Kidney (tissue), 14 donors: ENCODE data around the gene NUFIP1. TPM values are rescaled to one million over a fixed set of nuclear protein-coding genes. Genes with fewer than 3 reads are reported as not detected.
"Not testable (repeated sequence)": the region's sequence is repeated elsewhere in the genome, so short reads cannot be mapped to it uniquely, and the experiment has no call there.

ENCODE experiments used
- DNase-seq, 5 donors: peaks; one replicate each; pipeline ENCODE4 v3.0.0-alpha.2; 2013 to 2020
- FAIRE-seq: peaks from 2 replicates; lab custom pipeline; 2012; peaks lifted over from hg19 to GRCh38; lab: Jason Lieb, UNC
- H3K27ac ChIP-seq, 2 donors: one replicate each; pipeline ENCODE4 v1.7.0; 2013; ENCODE audit warnings: low read depth in 2 of 2, low read length in 2 of 2, inconsistent platforms in 1 of 2
- H3K27me3 ChIP-seq: one replicate; pipeline ENCODE4 v1.7.1; 2013; ENCODE audit warnings: low read length, inconsistent platforms; ENCODE audit not compliant: control insufficient read depth, insufficient read depth
- H3K36me3 ChIP-seq, 3 donors: one replicate each; pipeline versions ENCODE4 v1.7.0 to v1.7.1; 2013; ENCODE audit warnings: low read length in 3 of 3, control low read depth in 1 of 3, inconsistent platforms in 1 of 3; ENCODE audit not compliant: insufficient read depth in 3 of 3, control insufficient read depth in 2 of 3
- H3K4me1 ChIP-seq, 3 donors: one replicate each; pipeline versions ENCODE4 v1.7.0 to v1.7.1; 2013; ENCODE audit warnings: low read length in 3 of 3, inconsistent platforms in 1 of 3, low read depth in 1 of 3; ENCODE audit not compliant: control insufficient read depth in 2 of 3, insufficient read depth in 2 of 3
- H3K4me3 ChIP-seq, 3 donors: one replicate each; pipeline versions ENCODE4 v1.7.0 to v1.8.1; 2013; ENCODE audit warnings: low read length in 3 of 3, control low read depth in 1 of 3, inconsistent platforms in 1 of 3
- H3K9ac ChIP-seq, 3 donors: one replicate each; pipeline versions ENCODE4 v1.7.0 to v1.7.1; 2013; ENCODE audit warnings: low read length in 3 of 3, control low read depth in 1 of 3, inconsistent platforms in 1 of 3
- H3K9me3 ChIP-seq, 3 donors: one replicate each; pipeline versions ENCODE4 v1.7.0 to v1.7.1; 2013; ENCODE audit warnings: low read length in 3 of 3, control low read depth in 1 of 3, inconsistent platforms in 1 of 3; ENCODE audit not compliant: control insufficient read depth in 2 of 3, insufficient read depth in 1 of 3
- intact Hi-C: fragments of 100-400 bp; cut with DNase I; formaldehyde crosslinking; loops from one replicate; pipeline ENCODE4 v1.11.1; 2022
- polyA plus RNA-seq: library from polyadenylated mRNA; stranded (reverse); fragments of 350-450 nt; fragmentation: Illumina TruSeq; extraction: RNeasy Lipid Tissue Mini Kit (QIAGEN cat#74804); gene quantifications from one replicate; pipeline ENCODE4 v1.2.3, GENCODE V29; 2014; ENCODE audit warnings: low read depth, low replicate concordance; ENCODE audit not compliant: insufficient read depth
- total RNA-seq: library from RNA; stranded (reverse); fragmentation: NEBNext Ultra II Directional; extraction: Animal tissue kit (Norgen Biotek cat#: 25700); gene quantifications from one replicate; pipeline ENCODE4 v1.2.1, GENCODE V29; 2021
- TF ChIP-seq, protein P1 (sequence below): IDR thresholded peaks from 3 replicates; pipeline ENCODE4 v1.5.1; 2012; ENCODE audit warnings: mild to moderate bottlenecking, moderate library complexity, borderline replicate concordance; ENCODE audit not compliant: insufficient read depth; ENCODE audit errors: extremely low read depth
- donor health status: control.
- donor health status: control.
- donor health status: control.
- donor health status: control.
- donor health status: control.
- donor health status: DM: yes; HTN: yes; CAD: no.
- donor health status: Normal renal cell carcinoma (clear cell type).

NUFIP1 gene
- total and polyA plus RNA-seq, 2 donors from 2014 or later: 3.4 to 5.5 TPM

DNA sequence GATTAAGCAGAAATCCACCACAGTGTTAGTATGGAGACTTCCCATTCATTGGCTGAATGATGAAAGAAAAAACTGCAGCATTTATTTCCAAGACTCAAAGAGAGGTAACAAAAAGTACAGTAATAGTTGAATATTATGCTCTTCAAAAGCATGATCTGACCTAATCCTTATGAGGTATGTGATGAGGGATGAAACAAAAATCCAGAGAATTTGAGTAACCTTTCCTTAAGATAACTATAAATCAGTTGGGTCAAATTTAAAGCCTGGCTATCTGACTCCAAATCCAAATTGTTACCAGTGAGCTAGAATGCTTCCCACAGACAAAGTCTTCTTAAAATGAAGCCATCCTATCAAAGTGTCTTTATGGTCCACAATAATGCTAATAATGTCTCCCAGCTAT, 38.1 kb downstream of the NUFIP1 start:
- Histone ChIP-seq H3K4me1 (no peaks in the 10 kb centered on the region), H3K4me3 (no peak overlapping the region), H3K27me3 (no peaks in the 10 kb centered on the region), H3K9ac (no peak overlapping the region), H3K9me3 (no peaks in the 10 kb centered on the region), H3K27ac (no peak overlapping the region), H3K36me3 (peaks cover 0 to 2% (median 0%) of the 10 kb centered on the region in 3 donors)
- no peak for DNase-seq
- TF ChIP-seq, protein P1, sequence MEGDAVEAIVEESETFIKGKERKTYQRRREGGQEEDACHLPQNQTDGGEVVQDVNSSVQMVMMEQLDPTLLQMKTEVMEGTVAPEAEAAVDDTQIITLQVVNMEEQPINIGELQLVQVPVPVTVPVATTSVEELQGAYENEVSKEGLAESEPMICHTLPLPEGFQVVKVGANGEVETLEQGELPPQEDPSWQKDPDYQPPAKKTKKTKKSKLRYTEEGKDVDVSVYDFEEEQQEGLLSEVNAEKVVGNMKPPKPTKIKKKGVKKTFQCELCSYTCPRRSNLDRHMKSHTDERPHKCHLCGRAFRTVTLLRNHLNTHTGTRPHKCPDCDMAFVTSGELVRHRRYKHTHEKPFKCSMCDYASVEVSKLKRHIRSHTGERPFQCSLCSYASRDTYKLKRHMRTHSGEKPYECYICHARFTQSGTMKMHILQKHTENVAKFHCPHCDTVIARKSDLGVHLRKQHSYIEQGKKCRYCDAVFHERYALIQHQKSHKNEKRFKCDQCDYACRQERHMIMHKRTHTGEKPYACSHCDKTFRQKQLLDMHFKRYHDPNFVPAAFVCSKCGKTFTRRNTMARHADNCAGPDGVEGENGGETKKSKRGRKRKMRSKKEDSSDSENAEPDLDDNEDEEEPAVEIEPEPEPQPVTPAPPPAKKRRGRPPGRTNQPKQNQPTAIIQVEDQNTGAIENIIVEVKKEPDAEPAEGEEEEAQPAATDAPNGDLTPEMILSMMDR: no peak
- FAIRE-seq: no peak
- intact Hi-C loops: no loop called here

DNA sequence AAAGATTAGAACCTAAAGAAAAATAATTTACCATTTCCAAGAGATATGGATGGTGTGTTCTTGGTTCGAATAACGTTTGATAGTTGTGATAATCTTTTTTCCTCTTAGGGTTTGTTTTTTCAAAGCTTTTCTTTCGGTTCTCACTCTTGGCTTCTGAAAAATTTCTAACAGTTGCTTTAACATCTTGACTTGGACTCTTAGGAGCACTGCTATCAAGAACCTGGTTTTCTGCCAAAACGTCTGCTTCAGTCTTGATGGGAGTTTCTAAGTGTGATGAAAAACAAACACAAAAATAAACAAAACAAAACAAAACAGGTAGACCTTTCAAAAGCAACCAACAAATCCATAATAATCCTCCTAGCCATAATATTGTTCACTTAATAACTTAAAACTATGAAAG, 45.9 kb downstream of the NUFIP1 start:
- intact Hi-C loops, H3K9me3 ChIP-seq, H3K4me3 ChIP-seq, DNase-seq, H3K4me1 ChIP-seq, H3K9ac ChIP-seq, H3K27ac ChIP-seq, H3K27me3 ChIP-seq, H3K36me3 ChIP-seq: not testable (repeated sequence)
- peak; percentile 55 for FAIRE-seq

DNA sequence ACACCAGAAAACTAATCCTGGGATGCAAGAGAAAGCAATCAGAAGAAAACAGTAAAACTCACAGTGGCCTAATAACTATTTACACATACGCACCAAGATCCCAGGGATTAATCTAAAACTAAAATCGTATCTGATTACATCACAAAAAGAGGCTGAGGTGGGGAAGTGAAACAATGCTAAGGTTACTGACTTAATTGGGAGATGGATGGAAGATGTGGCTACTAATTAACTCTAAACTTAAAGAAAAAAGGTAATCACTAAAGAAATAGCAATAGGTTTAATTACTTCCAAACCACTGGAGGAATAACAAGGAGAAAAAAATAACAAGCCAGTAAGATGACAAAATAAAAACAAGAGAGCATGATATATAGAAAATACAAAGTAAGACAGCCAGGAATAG, 50.4 kb downstream of the NUFIP1 start:
- no peak overlapping the region for H3K9ac ChIP-seq
- no peak overlapping the region for H3K4me3 ChIP-seq
- DNase-seq (no peak), FAIRE-seq (no peak)
- intact Hi-C loops: no loop called here
- H3K4me1 ChIP-seq: peaks cover 0 to 11% (median under 1%) of the 10 kb centered on the region in 3 donors
- no peaks in the 10 kb centered on the region for H3K27me3 ChIP-seq
- H3K36me3 ChIP-seq: no peaks in the 10 kb centered on the region
- TF ChIP-seq, protein P1: no peak
- H3K27ac ChIP-seq: no peak overlapping the region
- H3K9me3 ChIP-seq: no peaks in the 10 kb centered on the region

DNA sequence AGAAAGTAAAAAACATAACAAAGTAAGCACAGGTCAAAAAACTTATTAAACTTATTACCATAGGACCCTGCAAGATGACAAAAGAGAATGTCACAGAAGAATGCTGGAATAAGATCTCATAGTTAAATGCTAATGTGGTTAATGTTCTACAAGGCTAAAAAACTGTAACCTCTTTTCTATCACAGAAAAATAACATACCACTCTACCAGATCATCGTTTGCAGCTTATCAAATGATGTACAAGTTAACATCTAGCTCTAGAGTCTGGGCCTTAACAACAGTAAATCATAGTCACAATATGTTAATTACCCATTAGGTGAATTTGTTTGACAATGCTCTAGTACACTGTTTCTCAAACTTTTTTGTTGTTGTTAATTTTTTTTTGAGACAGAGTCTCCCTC, 53.0 kb downstream of the NUFIP1 start:
- no peak overlapping the region for H3K9ac ChIP-seq
- no peaks in the 10 kb centered on the region for H3K27me3 ChIP-seq
- no peaks in the 10 kb centered on the region for H3K36me3 ChIP-seq
- H3K27ac ChIP-seq: no peak overlapping the region
- no peaks in the 10 kb centered on the region for H3K9me3 ChIP-seq
- intact Hi-C loops: no loop called here
- TF ChIP-seq, protein P1: no peak
- H3K4me3 ChIP-seq: no peak overlapping the region
- peaks cover 0 to 11% (median 8%) of the 10 kb centered on the region in 3 donors for H3K4me1 ChIP-seq
- DNase-seq (no peak), FAIRE-seq (peak; percentile 47)
